HCT116 (cell line): ENCODE measurements around the gene ARHGAP21. TPM values are rescaled to one million over a fixed set of nuclear protein-coding genes. Genes with fewer than 3 reads are reported as not detected.

Experiments used
- ATAC-seq: fragments of 200-7000 bp; cut with Tn5 transposase; 2 replicates; pipeline ENCODE4 v1.9.1; 2020; ENCODE audit warnings: mild to moderate bottlenecking, moderate library complexity
- BruUV-seq: library from RNA; stranded (reverse); fragments of 400-500 nt; replicated peaks from 2 replicates; lab custom pipeline; 2021; lab: Mats Ljungman, UMichigan
- CTCF ChIA-PET: fragments of 300-600 bp; sonication (Branson Sonifier 250); formaldehyde crosslinking; loops from one replicate; lab custom pipeline; 2021; ENCODE audit warnings: antibody characterized with exemption; lab: Charles Lee
- POLR2A ChIA-PET: fragments of 300-600, 350-600 bp; sonication (Branson Sonifier 250); formaldehyde crosslinking; loops from one replicate; lab custom pipeline; 2021; ENCODE audit warnings: antibody characterized with exemption; lab: Charles Lee
- RAD21 ChIA-PET, 2 experiments: fragments of 300-600 bp; sonication (Branson Sonifier 250); formaldehyde crosslinking; loops; one replicate each; lab custom pipeline; 2023; ENCODE audit warnings: low total read pairs in 2 of 2; ENCODE audit not compliant: uncharacterized antibody in 2 of 2, unreplicated experiment in 2 of 2, low non-redundant PET in 1 of 2; lab: Charles Lee
- DNase-seq: peaks from one replicate; pipeline ENCODE4 v3.0.0-alpha.2; 2010; ENCODE audit warnings: low read depth, low spot score
- H2AFZ ChIP-seq: fragments of 200-600 bp; shearing (Covaris generic), sonication (generic); 2 replicates; pipeline ENCODE4 v1.6.1; 2017; ENCODE audit warnings: low read depth, mixed run types, mixed read lengths, antibody characterized with exemption, low read length; ENCODE audit not compliant: poor library complexity, severe bottlenecking
- H3K27ac ChIP-seq: 2 replicates; pipeline ENCODE4 v1.5.1; 2012; ENCODE audit warnings: low read depth, low read length
- H3K27me3 ChIP-seq: fragments of 200-600 bp; sonication (generic); 2 replicates; pipeline ENCODE4 v1.6.1; 2016; ENCODE audit warnings: mixed run types, low read length, mixed read lengths; ENCODE audit not compliant: insufficient read depth
- H3K36me3 ChIP-seq, 2 experiments: fragments of 200-500 bp in 1 of 2; fragments of 200-600 bp in 1 of 2; sonication (Bioruptor generic) in 1 of 2; sonication (generic) in 1 of 2; 2 replicates each; pipeline versions ENCODE4 v1.5.1 to v1.6.1; 2014 to 2016; ENCODE audit warnings: low read length in 2 of 2, inconsistent platforms in 1 of 2, mixed read lengths in 1 of 2, mixed run types in 1 of 2; ENCODE audit not compliant: insufficient read depth in 2 of 2, control insufficient read depth in 1 of 2
- H3K4me1 ChIP-seq, 2 experiments: fragments of 200-600 bp in 1 of 2; sonication (generic) in 1 of 2; 2 replicates each; pipeline versions ENCODE4 v1.5.1 to v1.6.1; 2012 to 2017; ENCODE audit warnings: low read length in 2 of 2, inconsistent platforms in 1 of 2, mild to moderate bottlenecking in 1 of 2, mixed read lengths in 1 of 2, mixed run types in 1 of 2, moderate library complexity in 1 of 2; ENCODE audit not compliant: insufficient read depth in 2 of 2, control insufficient read depth in 1 of 2
- H3K4me2 ChIP-seq: fragments of 200-600 bp; sonication (generic); 2 replicates; pipeline ENCODE4 v1.6.1; 2017; ENCODE audit warnings: mixed run types, low read length, mixed read lengths
- H3K4me3 ChIP-seq, 2 experiments: fragments of 200-600 bp in 1 of 2; sonication (generic) in 1 of 2; replicated peaks in 1 of 2; 2 replicates each; pipeline ENCODE4 v1.5.1; 2011 to 2016; ENCODE audit warnings: low read length in 2 of 2, control low read depth in 1 of 2, low read depth in 1 of 2, mild to moderate bottlenecking in 1 of 2, mixed read lengths in 1 of 2, mixed run types in 1 of 2
- H3K79me2 ChIP-seq: fragments of 200-600 bp; sonication (generic); 2 replicates; pipeline ENCODE4 v1.6.1; 2017; ENCODE audit warnings: mild to moderate bottlenecking, mixed run types, low read length, moderate library complexity, mixed read lengths; ENCODE audit not compliant: insufficient read depth
- H3K9ac ChIP-seq: fragments of 200-600 bp; sonication (generic); 2 replicates; pipeline ENCODE4 v1.6.1; 2016; ENCODE audit warnings: low read length, mixed read lengths
- H3K9me2 ChIP-seq: fragments of 200-600 bp; sonication (generic), shearing (Covaris generic); 2 replicates; pipeline ENCODE4 v1.6.1; 2017; ENCODE audit warnings: mixed run types, mild to moderate bottlenecking, moderate library complexity; ENCODE audit not compliant: insufficient read depth
- H3K9me3 ChIP-seq, 2 experiments: fragments of 200-500 bp in 1 of 2; fragments of 200-600 bp in 1 of 2; sonication (Bioruptor generic) in 1 of 2; sonication (generic) in 1 of 2; 2 replicates each; pipeline ENCODE4 v1.6.1; 2014 to 2017; ENCODE audit warnings: low read length in 2 of 2, mixed read lengths in 2 of 2, inconsistent platforms in 1 of 2, low read depth in 1 of 2, mild to moderate bottlenecking in 1 of 2, mixed run types in 1 of 2, moderate library complexity in 1 of 2; ENCODE audit not compliant: control insufficient read depth in 1 of 2, insufficient read depth in 1 of 2
- H4K20me1 ChIP-seq: fragments of 200-600 bp; sonication (generic), shearing (Covaris generic); 2 replicates; pipeline ENCODE4 v1.6.1; 2017; ENCODE audit warnings: mixed run types, mild to moderate bottlenecking, moderate library complexity; ENCODE audit not compliant: insufficient read depth
- ELF1 ChIP-seq: IDR thresholded peaks from 2 replicates; pipeline ENCODE4 v1.6.1; 2012; ENCODE audit warnings: low read depth, borderline replicate concordance
- EZH2 ChIP-seq: fragments of 200-600 bp; sonication (generic); IDR thresholded peaks from 2 replicates; pipeline ENCODE4 v1.6.1; 2017; ENCODE audit warnings: antibody characterized with exemption, mixed run types
- FOSL1 ChIP-seq: IDR thresholded peaks from 2 replicates; pipeline ENCODE4 v1.6.1; 2012; ENCODE audit warnings: low read depth
- POLR2A ChIP-seq: IDR thresholded peaks from 2 replicates; pipeline ENCODE4 v1.7.0; 2011; ENCODE audit warnings: borderline replicate concordance; ENCODE audit not compliant: insufficient read depth, insufficient read length; ENCODE audit errors: extremely low read depth
- POLR2AphosphoS5 ChIP-seq: IDR thresholded peaks from 2 replicates; pipeline ENCODE4 v1.6.1; 2011; ENCODE audit warnings: mild to moderate bottlenecking, low read depth, low read length, moderate library complexity
- RAD21 ChIP-seq: IDR thresholded peaks from 2 replicates; pipeline ENCODE4 v1.6.1; 2012; ENCODE audit warnings: low read depth, mild to moderate bottlenecking
- SIN3A ChIP-seq: IDR thresholded peaks from 2 replicates; pipeline ENCODE4 v1.6.1; 2012; ENCODE audit warnings: low read depth
- SP1 ChIP-seq: IDR thresholded peaks from 2 replicates; pipeline ENCODE4 v1.6.1; 2012; ENCODE audit warnings: low read depth
- ZFX ChIP-seq: fragments of 450-650 bp; IDR thresholded peaks from 2 replicates; pipeline ENCODE4 v1.6.1; 2017
- ZNF274 ChIP-seq: fragments of 200-500 bp; sonication (Bioruptor generic); IDR thresholded peaks from 2 replicates; pipeline ENCODE4 v1.6.1; 2014; ENCODE audit warnings: mild to moderate bottlenecking, low read depth, low read length, inconsistent platforms
- intact Hi-C: fragments of 100-400 bp; cut with micrococcal nuclease; formaldehyde crosslinking; loops from 2 replicates; pipeline ENCODE4 v1.10.0; 2022
- total RNA-seq: library from RNA; stranded (reverse); gene quantifications from one replicate; pipeline ENCODE4 v1.2.1, GENCODE V29; 2021; ENCODE audit not compliant: unreplicated experiment
- TF ChIP-seq, protein P1 (sequence below): IDR thresholded peaks from 2 replicates; pipeline ENCODE4 v1.6.1; 2011; ENCODE audit warnings: mild to moderate bottlenecking, low read length, moderate library complexity; ENCODE audit not compliant: insufficient replicate concordance; ENCODE audit errors: extremely low read depth
- TF ChIP-seq, protein P2 (sequence below): IDR thresholded peaks from 2 replicates; pipeline ENCODE4 v1.6.1; 2012; ENCODE audit warnings: low read depth

ARHGAP21 gene
- total RNA-seq, 1 experiment from 2014 or later = 47.7 TPM

DNA sequence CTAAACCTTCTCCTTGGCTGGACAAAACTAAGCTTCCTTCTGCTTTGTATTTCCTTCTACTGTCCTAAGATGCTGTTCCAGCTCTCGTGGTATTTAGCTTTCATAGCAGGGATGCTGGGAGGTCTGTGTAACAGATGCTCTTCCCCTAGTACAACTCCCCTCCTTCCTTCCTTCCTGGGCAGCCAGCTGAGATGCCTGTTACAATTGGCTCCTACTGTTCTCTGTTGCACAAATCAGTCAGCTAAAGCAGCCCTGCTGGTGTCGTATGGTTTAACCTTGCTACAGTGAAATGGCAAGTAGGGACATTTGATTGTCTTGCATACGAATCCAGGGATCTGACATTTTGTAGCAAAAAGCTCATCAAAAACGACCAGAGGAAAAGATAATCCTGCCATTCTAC, 143.8 kb downstream of the ARHGAP21 start:
- Histone ChIP-seq H3K27me3 (peaks cover 4% of the 10 kb centered on the region; the same call in 1 of the 2 replicates), H4K20me1 (no peaks in the 10 kb centered on the region), H3K4me2 (no peak overlapping the region), H3K9me2 (no peaks in the 10 kb centered on the region), H3K4me1 (no peaks in the 10 kb centered on the region), H2AFZ (no peak overlapping the region), H3K36me3 (no peaks in the 10 kb centered on the region), H3K4me3 (no peak overlapping the region), H3K79me2 (no peaks in the 10 kb centered on the region), H3K27ac (no peak overlapping the region), H3K9me3 (no peaks in the 10 kb centered on the region), H3K9ac (no peak overlapping the region)
- DNase-seq (no peak), ATAC-seq (no peak)
- ChIA-PET CTCF (no interaction called here), RAD21 (no interaction called here), POLR2A (no interaction called here)
- no TSS peak for BruUV-seq
- intact Hi-C loops = no loop called here
- no peak for TF ChIP-seq POLR2AphosphoS5
- TF ChIP-seq, protein P1, sequence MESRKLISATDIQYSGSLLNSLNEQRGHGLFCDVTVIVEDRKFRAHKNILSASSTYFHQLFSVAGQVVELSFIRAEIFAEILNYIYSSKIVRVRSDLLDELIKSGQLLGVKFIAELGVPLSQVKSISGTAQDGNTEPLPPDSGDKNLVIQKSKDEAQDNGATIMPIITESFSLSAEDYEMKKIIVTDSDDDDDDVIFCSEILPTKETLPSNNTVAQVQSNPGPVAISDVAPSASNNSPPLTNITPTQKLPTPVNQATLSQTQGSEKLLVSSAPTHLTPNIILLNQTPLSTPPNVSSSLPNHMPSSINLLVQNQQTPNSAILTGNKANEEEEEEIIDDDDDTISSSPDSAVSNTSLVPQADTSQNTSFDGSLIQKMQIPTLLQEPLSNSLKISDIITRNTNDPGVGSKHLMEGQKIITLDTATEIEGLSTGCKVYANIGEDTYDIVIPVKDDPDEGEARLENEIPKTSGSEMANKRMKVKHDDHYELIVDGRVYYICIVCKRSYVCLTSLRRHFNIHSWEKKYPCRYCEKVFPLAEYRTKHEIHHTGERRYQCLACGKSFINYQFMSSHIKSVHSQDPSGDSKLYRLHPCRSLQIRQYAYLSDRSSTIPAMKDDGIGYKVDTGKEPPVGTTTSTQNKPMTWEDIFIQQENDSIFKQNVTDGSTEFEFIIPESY = no peak
- TF ChIP-seq, protein P2, sequence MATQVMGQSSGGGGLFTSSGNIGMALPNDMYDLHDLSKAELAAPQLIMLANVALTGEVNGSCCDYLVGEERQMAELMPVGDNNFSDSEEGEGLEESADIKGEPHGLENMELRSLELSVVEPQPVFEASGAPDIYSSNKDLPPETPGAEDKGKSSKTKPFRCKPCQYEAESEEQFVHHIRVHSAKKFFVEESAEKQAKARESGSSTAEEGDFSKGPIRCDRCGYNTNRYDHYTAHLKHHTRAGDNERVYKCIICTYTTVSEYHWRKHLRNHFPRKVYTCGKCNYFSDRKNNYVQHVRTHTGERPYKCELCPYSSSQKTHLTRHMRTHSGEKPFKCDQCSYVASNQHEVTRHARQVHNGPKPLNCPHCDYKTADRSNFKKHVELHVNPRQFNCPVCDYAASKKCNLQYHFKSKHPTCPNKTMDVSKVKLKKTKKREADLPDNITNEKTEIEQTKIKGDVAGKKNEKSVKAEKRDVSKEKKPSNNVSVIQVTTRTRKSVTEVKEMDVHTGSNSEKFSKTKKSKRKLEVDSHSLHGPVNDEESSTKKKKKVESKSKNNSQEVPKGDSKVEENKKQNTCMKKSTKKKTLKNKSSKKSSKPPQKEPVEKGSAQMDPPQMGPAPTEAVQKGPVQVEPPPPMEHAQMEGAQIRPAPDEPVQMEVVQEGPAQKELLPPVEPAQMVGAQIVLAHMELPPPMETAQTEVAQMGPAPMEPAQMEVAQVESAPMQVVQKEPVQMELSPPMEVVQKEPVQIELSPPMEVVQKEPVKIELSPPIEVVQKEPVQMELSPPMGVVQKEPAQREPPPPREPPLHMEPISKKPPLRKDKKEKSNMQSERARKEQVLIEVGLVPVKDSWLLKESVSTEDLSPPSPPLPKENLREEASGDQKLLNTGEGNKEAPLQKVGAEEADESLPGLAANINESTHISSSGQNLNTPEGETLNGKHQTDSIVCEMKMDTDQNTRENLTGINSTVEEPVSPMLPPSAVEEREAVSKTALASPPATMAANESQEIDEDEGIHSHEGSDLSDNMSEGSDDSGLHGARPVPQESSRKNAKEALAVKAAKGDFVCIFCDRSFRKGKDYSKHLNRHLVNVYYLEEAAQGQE = no peak
- TF ChIP-seq RAD21 = no peak
- no peak for TF ChIP-seq SP1
- no peak for TF ChIP-seq ZNF274
- no peak for TF ChIP-seq FOSL1
- TF ChIP-seq POLR2A = no peak
- no peak for TF ChIP-seq ZFX
- TF ChIP-seq SIN3A = no peak
- TF ChIP-seq EZH2 = no peak
- TF ChIP-seq ELF1 = no peak
